Panc1 (cell line): Measurements from ENCODE around the gene MAG. TPM values are rescaled to one million over a fixed set of nuclear protein-coding genes. Genes with fewer than 3 reads are reported as not detected.

Source experiments
- ATAC-seq: fragments of 200-7000 bp; cut with Tn5 transposase; 2 replicates; pipeline ENCODE4 v1.9.1; 2020; ENCODE audit warnings: mild to moderate bottlenecking, moderate library complexity
- BruUV-seq: library from RNA; stranded (reverse); fragments of 400-500 nt; replicated peaks from 2 replicates; lab custom pipeline; 2021; lab: Mats Ljungman, UMichigan
- CTCF ChIA-PET: fragments of 300-600 bp; sonication (Branson Sonifier 250); formaldehyde crosslinking; loops from one replicate; lab custom pipeline; 2022; ENCODE audit warnings: antibody characterized with exemption; lab: Charles Lee
- POLR2A ChIA-PET: fragments of 300-600 bp; sonication (Branson Sonifier 250); formaldehyde crosslinking; loops from one replicate; lab custom pipeline; 2022; ENCODE audit warnings: antibody characterized with exemption; lab: Charles Lee
- DNase-seq: peaks from one replicate; pipeline ENCODE4 v3.0.0-alpha.2; 2010; ENCODE audit warnings: low read depth, low spot score
- H3K27ac ChIP-seq: 2 replicates; pipeline ENCODE4 v1.5.1; 2011; ENCODE audit warnings: mild to moderate bottlenecking, low read length, inconsistent platforms
- H3K27me3 ChIP-seq: fragments of 200-500 bp; sonication (Bioruptor generic); 2 replicates; pipeline ENCODE4 v1.6.0; 2014; ENCODE audit warnings: low read length, inconsistent platforms; ENCODE audit not compliant: control insufficient read depth, insufficient read depth
- H3K36me3 ChIP-seq: fragments of 200-500 bp; sonication (Bioruptor generic); 2 replicates; pipeline ENCODE4 v1.5.1; 2014; ENCODE audit warnings: inconsistent platforms, mild to moderate bottlenecking, low read length, moderate library complexity; ENCODE audit not compliant: control insufficient read depth, insufficient read depth
- H3K4me1 ChIP-seq: 2 replicates; pipeline ENCODE4 v1.5.1; 2011; ENCODE audit warnings: inconsistent platforms, mild to moderate bottlenecking, low read length, moderate library complexity; ENCODE audit not compliant: control insufficient read depth, insufficient read depth
- H3K4me3 ChIP-seq, 2 experiments: 2 replicates each; pipeline ENCODE4 v1.5.1; 2011 to 2012; ENCODE audit warnings: low read depth in 2 of 2, low read length in 2 of 2, mild to moderate bottlenecking in 2 of 2, inconsistent platforms in 1 of 2, moderate library complexity in 1 of 2
- H3K9me3 ChIP-seq: fragments of 200-500 bp; sonication (Bioruptor generic); 2 replicates; pipeline ENCODE4 v1.5.1; 2014; ENCODE audit warnings: low read depth, mild to moderate bottlenecking, inconsistent platforms, low read length, moderate library complexity; ENCODE audit not compliant: control insufficient read depth, insufficient read depth
- POLR2AphosphoS5 ChIP-seq: IDR thresholded peaks from 2 replicates; pipeline ENCODE4 v1.6.1; 2012; ENCODE audit warnings: mild to moderate bottlenecking, low read depth, low read length, moderate library complexity
- SIN3A ChIP-seq: IDR thresholded peaks from 2 replicates; pipeline ENCODE4 v1.6.1; 2012; ENCODE audit warnings: low read depth, mild to moderate bottlenecking, low read length, moderate library complexity, borderline replicate concordance; ENCODE audit not compliant: insufficient read depth
- TCF7L2 ChIP-seq: IDR thresholded peaks from 2 replicates; pipeline ENCODE4 v1.6.1; 2011; ENCODE audit warnings: mild to moderate bottlenecking, low read depth, low read length, inconsistent platforms
- in situ Hi-C: cut with HindIII; loops from 2 replicates; pipeline ENCODE4 v1.10.0; 2016; ENCODE audit warnings: low sequenced_read_pairs, low pct_unique_long_range_greater_than_20kb
- intact Hi-C: fragments of 100-400 bp; cut with micrococcal nuclease; formaldehyde crosslinking; loops from one replicate; pipeline ENCODE4 v1.10.0; 2022; ENCODE audit not compliant: unreplicated experiment
- total RNA-seq: library from RNA; stranded (reverse); gene quantifications from one replicate; pipeline ENCODE4 v1.2.1, GENCODE V29; 2021; ENCODE audit not compliant: unreplicated experiment
- TF ChIP-seq, protein P1 (sequence below): fragments of 450-650 bp; IDR thresholded peaks from 2 replicates; pipeline ENCODE4 v1.5.1; 2017; ENCODE audit warnings: mild to moderate bottlenecking
- TF ChIP-seq, protein P2 (sequence below), 2 experiments: IDR thresholded peaks; 2 replicates each; pipeline ENCODE4 v1.6.1; 2011 to 2012; ENCODE audit warnings: low read depth in 2 of 2, control low read depth in 1 of 2, low read length in 1 of 2, mild to moderate bottlenecking in 1 of 2, moderate library complexity in 1 of 2; ENCODE audit not compliant: insufficient read depth in 1 of 2

Gene MAG
- total RNA-seq, 1 experiment from 2014 or later = not detected

GRCh38 chr19:35309481-35310279, 17.7 kb downstream of the MAG start:
- Histone ChIP-seq H3K27me3 (no peaks in the 10 kb centered on the region), H3K27ac (no peak overlapping the region), H3K4me1 (0 out of 2 replicates have a peak, but pooled peaks cover 5% of the 10 kb centered on the region), H3K9me3 (no peaks in the 10 kb centered on the region), H3K4me3 (no peak overlapping the region), H3K36me3 (no peaks in the 10 kb centered on the region)
- ATAC-seq (no peak), DNase-seq (no peak)
- no TSS peak for BruUV-seq
- ChIA-PET CTCF (interaction anchor here (0.7 kb wide), 1 partner anchor 34 kb away, joined by 3 read pairs; no protein-coding TSS in a partner anchor), POLR2A (no interaction called here)
- TF ChIP-seq TCF7L2 (no peak), POLR2AphosphoS5 (no peak), SIN3A (no peak)
- TF ChIP-seq, protein P1, sequence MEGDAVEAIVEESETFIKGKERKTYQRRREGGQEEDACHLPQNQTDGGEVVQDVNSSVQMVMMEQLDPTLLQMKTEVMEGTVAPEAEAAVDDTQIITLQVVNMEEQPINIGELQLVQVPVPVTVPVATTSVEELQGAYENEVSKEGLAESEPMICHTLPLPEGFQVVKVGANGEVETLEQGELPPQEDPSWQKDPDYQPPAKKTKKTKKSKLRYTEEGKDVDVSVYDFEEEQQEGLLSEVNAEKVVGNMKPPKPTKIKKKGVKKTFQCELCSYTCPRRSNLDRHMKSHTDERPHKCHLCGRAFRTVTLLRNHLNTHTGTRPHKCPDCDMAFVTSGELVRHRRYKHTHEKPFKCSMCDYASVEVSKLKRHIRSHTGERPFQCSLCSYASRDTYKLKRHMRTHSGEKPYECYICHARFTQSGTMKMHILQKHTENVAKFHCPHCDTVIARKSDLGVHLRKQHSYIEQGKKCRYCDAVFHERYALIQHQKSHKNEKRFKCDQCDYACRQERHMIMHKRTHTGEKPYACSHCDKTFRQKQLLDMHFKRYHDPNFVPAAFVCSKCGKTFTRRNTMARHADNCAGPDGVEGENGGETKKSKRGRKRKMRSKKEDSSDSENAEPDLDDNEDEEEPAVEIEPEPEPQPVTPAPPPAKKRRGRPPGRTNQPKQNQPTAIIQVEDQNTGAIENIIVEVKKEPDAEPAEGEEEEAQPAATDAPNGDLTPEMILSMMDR = no peak
- TF ChIP-seq, protein P2, sequence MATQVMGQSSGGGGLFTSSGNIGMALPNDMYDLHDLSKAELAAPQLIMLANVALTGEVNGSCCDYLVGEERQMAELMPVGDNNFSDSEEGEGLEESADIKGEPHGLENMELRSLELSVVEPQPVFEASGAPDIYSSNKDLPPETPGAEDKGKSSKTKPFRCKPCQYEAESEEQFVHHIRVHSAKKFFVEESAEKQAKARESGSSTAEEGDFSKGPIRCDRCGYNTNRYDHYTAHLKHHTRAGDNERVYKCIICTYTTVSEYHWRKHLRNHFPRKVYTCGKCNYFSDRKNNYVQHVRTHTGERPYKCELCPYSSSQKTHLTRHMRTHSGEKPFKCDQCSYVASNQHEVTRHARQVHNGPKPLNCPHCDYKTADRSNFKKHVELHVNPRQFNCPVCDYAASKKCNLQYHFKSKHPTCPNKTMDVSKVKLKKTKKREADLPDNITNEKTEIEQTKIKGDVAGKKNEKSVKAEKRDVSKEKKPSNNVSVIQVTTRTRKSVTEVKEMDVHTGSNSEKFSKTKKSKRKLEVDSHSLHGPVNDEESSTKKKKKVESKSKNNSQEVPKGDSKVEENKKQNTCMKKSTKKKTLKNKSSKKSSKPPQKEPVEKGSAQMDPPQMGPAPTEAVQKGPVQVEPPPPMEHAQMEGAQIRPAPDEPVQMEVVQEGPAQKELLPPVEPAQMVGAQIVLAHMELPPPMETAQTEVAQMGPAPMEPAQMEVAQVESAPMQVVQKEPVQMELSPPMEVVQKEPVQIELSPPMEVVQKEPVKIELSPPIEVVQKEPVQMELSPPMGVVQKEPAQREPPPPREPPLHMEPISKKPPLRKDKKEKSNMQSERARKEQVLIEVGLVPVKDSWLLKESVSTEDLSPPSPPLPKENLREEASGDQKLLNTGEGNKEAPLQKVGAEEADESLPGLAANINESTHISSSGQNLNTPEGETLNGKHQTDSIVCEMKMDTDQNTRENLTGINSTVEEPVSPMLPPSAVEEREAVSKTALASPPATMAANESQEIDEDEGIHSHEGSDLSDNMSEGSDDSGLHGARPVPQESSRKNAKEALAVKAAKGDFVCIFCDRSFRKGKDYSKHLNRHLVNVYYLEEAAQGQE (IDR thresholded peaks at IDR 0.05; ENCODE audit: insufficient read depth in 1 of 2, low read depth in 2 of 2, low read length in 1 of 2) = no peak
- in situ Hi-C loops = no loop called here
- intact Hi-C loops = no loop called here

GRCh38 chr19:35310331-35310730, 18.4 kb downstream of the MAG start:
- intact Hi-C loops (no loop called here), in situ Hi-C loops (no loop called here)
- Histone ChIP-seq H3K9me3 (no peaks in the 10 kb centered on the region), H3K4me1 (0 out of 2 replicates have a peak, but pooled peaks cover 5% of the 10 kb centered on the region), H3K27ac (no peak overlapping the region), H3K4me3 (no peak overlapping the region), H3K36me3 (no peaks in the 10 kb centered on the region), H3K27me3 (no peaks in the 10 kb centered on the region)
- DNase-seq (no peak), ATAC-seq (no peak)
- TF ChIP-seq POLR2AphosphoS5 (no peak), SIN3A (no peak), TCF7L2 (no peak)
- TF ChIP-seq, protein P2 (IDR thresholded peaks at IDR 0.05; ENCODE audit: insufficient read depth in 1 of 2, low read depth in 2 of 2, low read length in 1 of 2) = no peak
- TF ChIP-seq, protein P1 = no peak
- ChIA-PET POLR2A (no interaction called here), CTCF (interaction anchor here (0.7 kb wide), 1 partner anchor 35 kb away, joined by 3 read pairs; no protein-coding TSS in a partner anchor)
- no TSS peak for BruUV-seq
